GM12875 (cell line): ENCODE measurements around the gene SORCS2.

ENCODE experiments used
- H3K4me3 ChIP-seq: one replicate; pipeline ENCODE4 v1.5.1; 2011; ENCODE audit warnings: low read depth, low read length, control low read depth
- CTCF ChIP-seq: IDR thresholded peaks from 2 replicates; pipeline ENCODE4 v1.5.1; 2011; ENCODE audit warnings: low read depth, mild to moderate bottlenecking, control low read depth, inconsistent platforms, low read length, moderate library complexity, borderline replicate concordance; ENCODE audit not compliant: insufficient read depth

SORCS2 gene

GRCh38 chr4:7773401-7774180 is 581.3 kb downstream of the SORCS2 start:
- H3K4me3 ChIP-seq = no peak overlapping the region
- no peak for TF ChIP-seq CTCF

DNA sequence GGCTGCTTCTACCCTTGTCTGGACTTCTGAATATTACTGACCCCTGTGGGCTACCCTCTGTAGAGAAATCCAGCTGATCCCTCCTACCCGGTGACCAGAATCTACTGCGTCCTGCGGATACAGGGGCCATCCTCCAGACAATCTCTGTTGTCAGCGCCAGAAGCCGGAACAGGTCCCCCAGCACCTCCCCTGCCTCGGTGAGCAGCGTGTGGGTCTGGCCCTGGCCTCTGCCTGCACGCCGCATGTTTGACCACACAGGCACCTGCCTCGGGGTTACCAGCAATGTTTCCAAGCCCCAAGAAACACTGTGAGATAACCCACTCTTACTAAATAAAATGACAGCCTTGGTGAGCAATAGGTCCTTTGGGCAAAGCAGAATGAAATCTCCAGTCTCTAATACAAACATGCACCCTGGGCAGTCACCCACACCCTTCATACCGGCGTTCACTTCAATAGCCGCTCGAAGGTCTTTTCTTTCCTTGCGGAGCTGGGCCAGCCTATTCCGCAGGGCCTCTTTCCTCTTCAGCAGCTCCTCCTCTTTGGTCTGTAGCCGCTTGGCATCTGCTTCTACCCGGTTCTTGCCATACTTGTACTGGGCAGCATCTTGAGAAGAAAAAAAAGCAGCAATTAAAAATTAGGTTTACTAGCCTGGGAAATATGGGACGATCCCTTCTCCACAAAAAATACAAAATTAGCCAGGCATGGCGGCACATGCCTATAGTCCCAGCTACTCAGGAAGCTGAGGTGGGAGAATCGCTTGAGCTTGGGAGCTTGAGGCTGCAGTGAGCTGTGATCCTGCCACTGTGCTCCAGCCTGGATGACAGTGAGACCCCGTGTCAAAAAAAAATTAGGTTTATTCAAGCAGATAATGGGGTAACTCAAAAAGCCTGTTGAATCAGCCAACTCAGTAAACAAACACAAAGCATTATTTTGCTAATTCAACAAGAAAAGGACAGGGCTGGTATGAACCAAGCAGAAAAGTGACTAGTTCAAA is 582.3 kb downstream of the SORCS2 start:
- H3K4me3 ChIP-seq = no peak overlapping the region
- no peak for TF ChIP-seq CTCF

DNA sequence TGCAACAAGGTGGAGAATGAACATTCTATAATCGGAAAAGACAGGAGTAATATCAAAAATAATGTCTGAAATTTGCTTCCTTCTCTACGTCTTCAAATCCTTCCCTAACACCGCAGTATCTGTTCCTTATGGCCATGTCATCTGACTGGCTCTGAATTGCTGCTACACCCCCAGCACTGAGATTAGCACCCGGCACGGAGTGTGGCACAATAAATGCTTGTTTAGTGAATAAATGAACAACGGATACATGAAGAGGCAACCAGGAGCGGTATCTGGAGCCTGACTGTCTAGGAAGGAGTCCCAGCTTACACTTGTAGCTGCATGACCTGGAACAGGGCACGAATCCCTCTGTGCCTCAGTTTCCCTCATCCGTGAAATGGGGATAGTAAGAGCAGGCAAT is 583.1 kb downstream of the SORCS2 start:
- TF ChIP-seq CTCF = no peak
- H3K4me3 ChIP-seq = no peak overlapping the region

GRCh38 chr4:7777017-7777710 is 584.8 kb downstream of the SORCS2 start:
- TF ChIP-seq CTCF = no peak
- no peak overlapping the region for H3K4me3 ChIP-seq

DNA sequence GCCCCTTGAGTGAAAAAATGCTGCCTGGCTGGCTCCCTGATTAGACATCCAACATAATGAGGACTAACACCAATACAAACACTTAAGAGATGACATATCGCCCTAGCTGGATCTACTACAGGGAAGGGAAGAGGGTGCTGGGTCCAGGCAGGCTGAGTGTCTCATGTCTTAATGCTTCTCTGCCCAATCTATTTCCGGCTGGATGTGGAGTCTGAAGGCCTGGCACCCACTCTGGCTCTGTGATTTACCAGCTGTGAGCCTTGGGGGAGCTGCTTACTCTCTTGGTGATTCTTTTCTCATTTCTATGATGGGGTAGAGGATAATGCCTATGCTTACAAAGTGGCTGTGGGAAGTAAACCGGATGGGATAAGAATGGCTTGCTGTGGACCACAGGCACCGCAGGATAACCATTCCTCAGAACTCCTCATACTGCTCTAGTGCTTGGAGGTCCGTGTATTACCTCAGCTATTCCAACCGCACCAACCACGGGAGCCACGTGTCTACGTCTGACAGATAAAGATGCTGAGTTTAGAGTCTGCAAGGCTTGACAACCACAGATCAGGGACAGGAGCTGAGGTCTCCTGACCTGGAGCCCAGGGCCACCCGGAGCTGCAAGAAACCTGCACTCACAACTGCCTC is 585.7 kb downstream of the SORCS2 start:
- no peak for TF ChIP-seq CTCF
- no peak overlapping the region for H3K4me3 ChIP-seq

GRCh38 chr4:7778510-7779431 is 586.4 kb downstream of the SORCS2 start:
- TF ChIP-seq CTCF = no peak
- no peak overlapping the region for H3K4me3 ChIP-seq
